Neural progenitor cell (in vitro differentiated cells): ENCODE measurements around the gene SMARCC2.

ENCODE experiments used
- CTCF ChIP-seq: fragments of 200-600 bp; sonication (generic); IDR thresholded peaks from 2 replicates; pipeline ENCODE4 v1.5.1; 2017; ENCODE audit warnings: antibody characterized with exemption, mild to moderate bottlenecking
- EZH2 ChIP-seq: fragments of 200-600 bp; sonication (generic); IDR thresholded peaks from 2 replicates; pipeline ENCODE4 v1.6.1; 2017; ENCODE audit warnings: antibody characterized with exemption, mild to moderate bottlenecking, moderate library complexity
- EZH2phosphoT487 ChIP-seq: fragments of 200-600 bp; sonication (generic); IDR thresholded peaks from 2 replicates; pipeline ENCODE4 v1.6.1; 2017; ENCODE audit warnings: antibody characterized with exemption

DNA sequence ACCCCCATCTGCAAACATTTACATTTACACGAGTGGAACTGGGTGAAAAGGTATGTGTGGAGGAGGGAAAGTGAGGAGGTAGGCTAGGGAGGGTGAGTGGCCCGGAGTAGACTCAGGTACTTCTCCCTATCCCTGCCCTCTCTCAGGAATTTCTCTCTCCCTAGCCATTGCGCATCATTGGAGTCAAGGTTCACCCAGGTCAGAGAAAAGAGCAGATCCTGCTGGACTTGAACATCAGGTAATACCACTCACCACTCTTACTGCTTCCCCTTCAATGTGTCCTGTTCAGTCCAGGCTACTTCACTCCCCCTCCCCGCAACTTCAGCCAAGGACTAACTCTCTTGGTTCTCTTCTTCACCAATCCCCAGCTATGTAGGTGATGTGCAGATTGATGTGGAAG lies 58.4 kb downstream of the SMARCC2 start:
- no peak for TF ChIP-seq EZH2
- TF ChIP-seq CTCF = no peak
- no peak for TF ChIP-seq EZH2phosphoT487
